Measurements from ENCODE around the gene SOX18. TPM values are rescaled to one million over a fixed set of nuclear protein-coding genes. Genes with fewer than 3 reads are reported as not detected.
"Not testable (repeated sequence)": the region's sequence is repeated elsewhere in the genome, so short reads cannot be mapped to it uniquely, and the experiment has no call there.

The SOX18 gene
- not detected for total RNA-seq

- no peak for DNase-seq
Measured at GRCh38 chr20:64049060-64049877, at the start of gene SOX18. TSS of gene SOX18 (minus strand) at chr20:64049639. CDS start at chr20:64049516, 123 bp downstream.

GRCh38 chr20:64098471-64099013 is 49.1 kb upstream of the SOX18 start:
- DNase-seq: no peak

DNA sequence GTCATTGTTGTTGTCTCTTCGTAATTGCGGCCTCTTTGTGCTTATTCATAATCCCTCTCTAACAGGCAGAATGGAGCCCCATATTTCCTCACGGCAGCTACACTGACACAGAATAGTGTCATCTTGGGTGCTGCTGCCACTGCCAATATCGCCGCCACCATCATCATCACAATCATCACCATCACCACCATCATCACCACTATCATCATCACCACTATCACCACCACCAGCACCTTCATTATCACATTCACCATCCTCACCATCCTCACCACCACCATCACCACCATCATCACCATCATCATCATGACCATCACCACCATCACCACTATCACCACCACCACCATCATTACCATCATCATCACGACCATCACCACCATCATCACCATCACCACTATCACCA is 47.1 kb upstream of the SOX18 start:
- DNase-seq: no peak

DNA sequence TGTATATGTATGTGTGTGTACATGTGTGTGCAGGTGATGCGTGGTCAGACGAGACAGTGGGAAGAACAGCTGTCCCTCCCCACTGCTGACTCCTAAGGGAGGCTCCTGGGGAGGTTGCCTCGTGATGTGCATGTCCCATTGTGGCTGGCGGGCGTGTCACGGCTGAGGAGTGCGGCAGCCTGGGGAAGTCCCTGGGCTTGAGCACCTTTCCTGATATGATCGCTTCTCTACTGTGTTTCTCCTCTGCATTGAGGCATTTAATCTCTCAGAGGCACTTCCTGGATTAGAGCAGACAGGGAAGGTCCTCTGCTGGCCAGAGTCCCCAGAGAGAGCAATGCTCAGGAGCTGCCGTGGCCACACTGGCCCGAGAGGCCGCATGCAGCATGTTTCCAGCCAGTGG is 46.5 kb upstream of the SOX18 start:
- no peak for DNase-seq

- no peak for DNase-seq
Measured at GRCh38 chr20:64095455-64095854, 46.0 kb upstream of the SOX18 start.

- no peak for DNase-seq
Measured at GRCh38 chr20:64093013-64093503, 43.6 kb upstream of the SOX18 start.

- no peak for DNase-seq
Measured at GRCh38 chr20:64092258-64093012, 43.0 kb upstream of the SOX18 start.

DNA sequence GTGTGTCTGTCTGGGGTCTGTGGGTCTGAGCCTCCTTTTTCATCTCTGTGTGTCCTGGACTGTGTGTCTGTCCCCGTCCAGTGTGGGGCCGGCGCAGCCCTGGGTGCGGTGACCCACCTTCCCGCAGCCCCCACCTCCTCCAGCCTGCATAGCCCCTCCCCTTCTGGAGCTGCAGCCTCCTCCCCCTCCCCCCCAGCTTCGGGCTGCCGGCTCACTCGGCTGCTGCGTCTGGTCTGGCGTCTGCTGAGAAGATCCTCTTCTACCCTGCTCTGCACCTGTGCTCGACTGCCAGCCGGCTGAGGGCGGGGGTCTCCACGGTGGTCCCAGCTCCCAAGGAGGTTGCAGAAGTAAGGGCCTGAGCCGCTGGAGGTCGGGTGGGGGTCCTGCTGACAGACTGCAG is 42.3 kb upstream of the SOX18 start:
- DNase-seq: no peak

GRCh38 chr20:64091340-64091739 is 41.9 kb upstream of the SOX18 start:
- DNase-seq: no peak

GRCh38 chr20:64090165-64090564 is 40.7 kb upstream of the SOX18 start:
- no peak for DNase-seq

GRCh38 chr20:64088586-64088985 is 39.1 kb upstream of the SOX18 start:
- DNase-seq: not testable (repeated sequence)

DNA sequence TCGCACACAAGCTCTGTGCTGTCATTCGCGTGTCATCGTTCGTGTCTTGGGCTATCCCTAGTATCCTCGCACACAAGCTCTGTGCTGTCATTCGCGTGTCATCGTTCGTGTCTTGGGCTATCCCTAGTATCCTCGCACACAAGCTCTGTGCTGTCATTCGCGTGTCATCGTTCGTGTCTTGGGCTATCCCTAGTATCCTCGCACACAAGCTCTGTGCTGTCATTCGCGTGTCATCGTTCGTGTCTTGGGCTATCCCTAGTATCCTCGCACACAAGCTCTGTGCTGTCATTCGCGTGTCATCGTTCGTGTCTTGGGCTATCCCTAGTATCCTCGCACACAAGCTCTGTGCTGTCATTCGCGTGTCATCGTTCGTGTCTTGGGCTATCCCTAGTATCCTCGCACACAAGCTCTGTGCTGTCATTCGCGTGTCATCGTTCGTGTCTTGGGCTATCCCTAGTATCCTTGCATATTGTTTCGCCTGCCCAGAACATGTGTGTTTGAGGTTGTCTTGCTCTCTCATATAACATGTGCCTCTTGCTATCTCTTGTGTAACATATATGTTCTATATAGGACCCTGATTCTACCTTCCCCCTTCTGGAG is 37.9 kb upstream of the SOX18 start:
- DNase-seq: not testable (repeated sequence)

DNA sequence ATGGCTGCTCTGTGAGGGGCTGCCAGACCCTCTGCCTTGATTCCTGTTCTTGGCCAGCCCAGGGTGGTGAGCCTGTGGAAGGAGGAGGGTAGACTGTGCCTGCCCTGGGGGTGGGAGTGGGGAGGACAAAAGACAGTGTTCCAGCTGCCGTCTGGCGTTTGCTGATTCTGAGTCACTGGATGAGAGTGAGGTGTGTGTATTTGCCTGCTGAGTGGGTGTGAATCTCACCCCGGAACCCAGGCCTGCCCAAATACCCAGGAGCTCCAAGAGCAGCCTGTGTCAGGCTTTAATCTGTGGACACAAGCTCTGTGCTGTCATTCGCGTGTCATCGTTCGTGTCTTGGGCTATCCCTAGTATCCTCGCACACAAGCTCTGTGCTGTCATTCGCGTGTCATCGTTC is 37.4 kb upstream of the SOX18 start:
- no peak for DNase-seq

- no peak for DNase-seq
Measured at GRCh38 chr20:64084685-64085152, 35.3 kb upstream of the SOX18 start.

DNA sequence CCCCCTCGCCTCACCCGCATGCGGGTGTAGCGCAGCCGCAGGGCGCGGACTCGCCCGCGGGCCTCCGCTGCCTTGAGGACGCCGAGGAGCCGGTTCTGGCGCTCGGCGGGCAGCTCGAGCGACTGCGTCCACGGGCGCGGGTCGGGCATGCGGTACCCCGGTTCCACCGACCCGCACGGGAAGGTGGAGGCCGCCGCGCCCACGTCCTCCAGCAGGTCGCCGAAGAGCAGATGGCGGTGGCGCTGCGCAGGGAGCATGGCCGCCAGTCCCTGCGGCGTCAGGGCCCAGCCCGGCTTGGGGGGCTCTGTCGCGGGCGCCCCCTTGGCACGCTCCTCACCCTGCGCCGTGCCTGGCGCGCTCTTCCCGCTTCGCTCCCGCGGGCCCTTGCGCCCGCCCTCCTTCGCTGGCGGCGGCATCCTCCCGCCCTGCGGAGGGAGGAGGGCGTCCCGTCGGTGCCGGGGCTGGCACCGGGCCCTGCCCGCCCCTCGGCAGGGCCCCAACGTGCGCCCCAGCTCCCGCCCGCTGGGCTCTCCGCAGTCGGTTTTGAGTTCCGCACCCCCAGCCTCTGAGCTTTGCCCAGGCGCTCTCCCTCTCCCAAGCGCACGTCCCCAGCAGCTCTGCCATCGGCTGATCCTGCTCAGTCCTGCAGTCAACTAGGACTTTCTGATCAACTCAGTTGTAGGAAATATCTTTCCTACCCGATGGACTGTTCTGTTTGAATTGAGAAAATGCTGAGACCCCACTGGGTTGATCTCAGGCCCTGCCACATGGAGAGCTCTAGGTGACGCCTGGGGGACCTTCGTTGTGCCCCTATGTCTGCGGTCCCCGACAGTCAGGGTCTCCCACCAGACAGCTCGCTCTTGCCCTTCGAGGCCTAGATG is 34.6 kb upstream of the SOX18 start, which contains the start of gene LKAAEAR1:
TSS of gene LKAAEAR1 (minus strand) at position 595 of the 881 bp plus-strand sequence. CDS start at position 416, 179 bp downstream.
- no peak for DNase-seq

DNA sequence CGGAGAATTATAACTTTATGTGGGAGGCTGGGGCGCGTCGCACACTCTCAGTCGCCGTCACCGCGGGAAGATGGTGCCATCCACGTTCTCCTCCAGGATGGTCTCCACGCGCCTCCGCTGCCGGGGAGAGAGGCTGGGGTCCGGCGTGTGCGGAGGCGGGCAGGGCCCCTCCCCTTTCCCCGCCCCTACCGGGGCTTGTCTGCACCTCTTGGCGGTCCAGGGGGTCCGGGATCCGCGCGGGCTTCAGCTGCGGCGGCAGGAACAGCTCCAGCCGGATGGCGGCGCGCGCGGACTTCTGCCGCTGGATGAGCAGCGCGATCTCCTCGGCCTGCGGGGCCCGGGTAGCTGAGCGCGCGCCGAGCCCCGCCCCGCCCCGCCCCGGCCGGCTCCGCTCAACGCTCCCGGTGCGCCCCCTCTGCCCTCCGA is 34.0 kb upstream of the SOX18 start:
- DNase-seq: peak; percentile 50

GRCh38 chr20:64082820-64083377 is 33.5 kb upstream of the SOX18 start:
- DNase-seq: no peak

GRCh38 chr20:64082126-64082731 is 32.8 kb upstream of the SOX18 start:
- no peak for DNase-seq

GRCh38 chr20:64081624-64081964 is 32.2 kb upstream of the SOX18 start:
- no peak for DNase-seq

GRCh38 chr20:64080813-64081623 is 31.6 kb upstream of the SOX18 start:
- DNase-seq: no peak
